HG02938 (cell line): Measurements from ENCODE around the gene AGPAT1.
"Not testable (repeated sequence)": the region's sequence is repeated elsewhere in the genome, so short reads cannot be mapped to it uniquely, and the experiment has no call there.

Source experiments
- ATAC-seq: cut with Tn5 transposase; IDR thresholded peaks from one replicate; pipeline ENCODE4 v1.9.1; 2021; ENCODE audit warnings: mild to moderate bottlenecking, moderate library complexity; ENCODE audit not compliant: unreplicated experiment

The AGPAT1 gene, protein sequence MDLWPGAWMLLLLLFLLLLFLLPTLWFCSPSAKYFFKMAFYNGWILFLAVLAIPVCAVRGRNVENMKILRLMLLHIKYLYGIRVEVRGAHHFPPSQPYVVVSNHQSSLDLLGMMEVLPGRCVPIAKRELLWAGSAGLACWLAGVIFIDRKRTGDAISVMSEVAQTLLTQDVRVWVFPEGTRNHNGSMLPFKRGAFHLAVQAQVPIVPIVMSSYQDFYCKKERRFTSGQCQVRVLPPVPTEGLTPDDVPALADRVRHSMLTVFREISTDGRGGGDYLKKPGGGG

DNA sequence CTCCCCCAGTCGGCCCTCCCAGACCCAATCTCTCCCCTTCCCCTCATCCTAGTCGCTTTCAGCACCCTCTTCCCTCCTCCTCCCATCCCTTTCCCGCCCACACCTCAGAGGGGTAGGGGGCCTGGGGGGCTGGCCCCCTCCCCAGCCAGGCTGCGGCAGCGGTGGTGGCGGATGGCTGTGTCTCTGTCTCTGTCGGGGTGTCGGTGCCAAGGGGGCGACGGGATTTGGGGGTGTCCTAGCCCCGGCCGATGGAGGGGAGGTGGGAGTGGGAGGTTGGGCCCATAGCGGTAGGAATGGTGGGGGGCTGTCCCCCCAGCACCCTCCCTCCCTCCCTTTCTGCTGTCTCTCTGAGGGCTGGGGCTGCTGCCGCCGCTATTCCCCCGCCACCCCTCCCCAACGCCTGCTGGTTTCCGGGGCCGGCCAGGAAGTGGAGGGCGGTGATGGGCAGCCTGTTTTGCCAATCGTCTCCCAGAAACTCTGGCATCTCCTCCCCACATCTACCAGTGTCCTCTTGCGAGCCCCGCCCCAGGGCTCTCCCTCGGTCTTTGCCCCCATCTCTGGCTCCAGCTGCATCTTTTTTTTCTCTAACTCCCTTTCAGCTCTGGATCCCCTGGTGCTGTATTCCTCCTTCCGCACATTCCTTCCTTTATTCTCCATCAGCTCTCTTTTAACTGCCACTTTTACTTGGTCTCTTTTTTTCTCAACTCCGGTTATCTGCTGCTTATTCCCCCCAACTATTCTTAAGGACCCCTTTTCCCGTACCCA lies at the start of gene AGPAT1:
TSS of gene AGPAT1 (minus strand) at position 374 of the 765 bp plus-strand sequence. CDS start 4,588 bp downstream, outside the sequence.
- no peak for ATAC-seq

DNA sequence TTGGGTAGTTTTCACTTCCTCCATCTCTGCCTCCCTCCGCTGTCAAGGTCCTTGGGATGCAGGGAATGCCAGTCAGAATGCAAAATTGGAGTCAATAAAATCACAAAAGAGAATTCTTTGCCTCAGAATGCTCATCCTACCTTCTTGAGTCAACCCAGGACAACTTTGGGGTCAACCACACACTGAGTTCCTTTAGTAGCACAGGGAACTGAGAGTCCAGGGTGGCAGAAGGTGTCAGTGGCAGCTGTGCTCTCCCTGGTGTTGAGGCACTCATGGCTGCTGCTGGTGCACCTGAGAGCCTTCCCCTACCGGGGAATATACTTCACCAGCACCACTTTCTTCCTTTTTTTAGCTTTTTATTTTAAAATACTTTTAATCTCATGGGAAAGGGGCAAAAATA lies 48.8 kb upstream of the AGPAT1 start:
- no peak for ATAC-seq

DNA sequence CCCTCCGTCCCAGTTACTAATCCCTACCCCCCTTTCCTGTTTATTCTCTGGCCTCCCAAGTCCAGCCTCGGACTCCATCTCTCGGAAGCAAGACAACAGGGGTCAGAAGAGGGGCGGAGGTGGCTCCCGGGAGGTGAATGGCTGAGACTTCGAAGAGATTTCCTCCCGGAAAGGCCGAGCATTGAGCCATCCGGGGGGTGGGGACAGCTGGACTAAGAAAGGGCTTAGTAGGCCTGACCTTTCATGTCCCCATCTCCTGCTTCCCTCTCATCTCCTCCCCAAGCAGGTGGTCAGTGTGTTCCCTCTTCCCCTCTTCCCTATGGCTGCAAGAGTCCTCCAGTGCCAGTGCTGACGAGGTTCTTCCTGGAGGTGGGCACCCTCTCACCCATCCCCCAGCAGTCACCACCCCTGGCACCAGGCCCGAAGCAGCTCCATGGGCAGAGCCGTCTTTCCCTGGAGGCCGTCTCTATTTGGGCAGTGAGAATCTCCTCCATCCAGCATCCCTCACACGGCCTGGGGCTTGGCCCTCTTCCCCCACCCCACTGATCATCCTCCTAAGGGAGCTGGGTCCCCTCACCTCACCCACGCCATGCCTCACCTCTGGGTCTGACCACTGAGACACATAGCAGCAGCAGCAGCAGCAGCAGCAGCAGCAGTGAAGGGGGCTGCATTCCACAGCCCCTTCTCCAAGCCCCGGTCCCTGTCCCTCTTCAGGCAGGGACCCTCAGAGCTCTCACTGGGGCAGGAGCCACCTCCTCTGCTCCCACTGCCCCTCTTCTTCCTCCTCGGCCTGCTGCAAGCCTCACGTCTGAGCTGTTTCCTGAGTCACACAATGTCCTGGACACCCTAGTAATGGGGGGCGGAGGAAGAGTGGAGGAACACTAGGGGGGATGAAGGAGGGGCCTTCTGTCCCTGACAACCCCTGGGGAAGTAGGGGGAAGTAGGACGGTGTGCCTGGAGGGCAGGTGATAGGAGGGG lies 47.7 kb upstream of the AGPAT1 start, which contains the start of gene NOTCH4:
TSS of gene NOTCH4 (minus strand) at position 810 of the 978 bp plus-strand sequence. CDS start at position 671, 139 bp downstream.
- ATAC-seq: no peak

DNA sequence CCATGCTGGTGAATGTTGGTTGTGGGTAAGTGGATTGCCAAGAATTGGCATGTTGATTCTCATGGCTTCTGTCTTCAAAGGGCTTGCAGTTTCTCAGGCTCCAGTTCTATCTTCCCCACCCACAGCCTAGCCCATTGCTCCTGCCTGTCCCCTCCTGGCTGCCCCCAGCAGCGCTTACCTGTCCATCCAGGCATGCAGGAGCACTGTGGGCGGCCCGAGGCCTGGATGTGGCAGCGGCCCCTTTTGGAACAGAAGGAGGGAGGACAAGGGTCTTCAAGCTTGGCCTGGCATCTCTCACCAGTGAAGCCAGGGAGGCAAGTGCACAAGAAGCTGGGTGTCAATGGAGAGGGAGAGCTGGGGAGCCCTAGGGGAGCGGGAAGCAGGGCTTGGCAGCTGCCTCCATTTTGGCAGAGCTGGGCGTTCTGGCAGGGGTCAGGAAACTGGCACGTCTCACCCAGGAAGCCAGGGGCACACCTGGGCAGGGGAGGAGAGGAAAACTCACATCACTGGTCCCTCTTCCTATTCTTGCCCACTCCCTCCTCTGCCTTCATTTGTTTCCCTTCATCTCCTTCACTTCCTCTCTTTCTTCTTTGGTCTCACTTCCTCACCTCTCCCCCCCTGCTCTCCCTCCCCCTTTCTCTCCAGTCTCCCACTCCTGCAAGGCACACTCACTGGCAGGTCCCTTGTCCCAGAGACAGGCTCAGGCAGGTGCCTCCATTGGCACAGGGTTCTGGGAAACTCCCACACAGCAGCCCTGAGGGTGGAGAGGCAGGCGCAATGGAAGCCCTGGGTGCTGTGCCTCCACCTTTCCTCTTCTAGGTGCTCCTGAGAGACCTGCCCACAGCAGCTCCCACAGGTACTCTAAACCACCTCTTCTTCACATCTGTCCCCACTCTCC lies 46.7 kb upstream of the AGPAT1 start:
- no peak for ATAC-seq

DNA sequence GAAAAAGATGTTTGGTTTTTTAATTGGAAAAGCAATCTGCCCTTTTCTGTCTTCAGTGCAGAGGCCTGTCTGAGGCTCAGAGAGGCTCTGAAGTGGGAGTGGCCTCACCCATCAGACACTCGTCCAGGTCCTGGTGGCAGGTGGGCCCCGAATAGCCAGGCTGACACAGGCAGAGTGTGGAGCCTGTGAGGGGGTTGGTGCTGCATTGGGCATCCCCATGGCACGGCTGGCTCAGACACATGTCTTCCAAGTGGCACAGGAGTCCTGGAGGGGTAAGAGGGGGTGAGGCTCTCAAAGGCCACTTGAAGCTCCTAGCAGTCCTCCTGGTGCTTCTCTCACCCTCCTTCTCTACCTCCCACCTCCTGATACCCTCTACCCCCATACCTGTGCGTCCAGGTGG lies 44.1 kb upstream of the AGPAT1 start:
- ATAC-seq: no peak

DNA sequence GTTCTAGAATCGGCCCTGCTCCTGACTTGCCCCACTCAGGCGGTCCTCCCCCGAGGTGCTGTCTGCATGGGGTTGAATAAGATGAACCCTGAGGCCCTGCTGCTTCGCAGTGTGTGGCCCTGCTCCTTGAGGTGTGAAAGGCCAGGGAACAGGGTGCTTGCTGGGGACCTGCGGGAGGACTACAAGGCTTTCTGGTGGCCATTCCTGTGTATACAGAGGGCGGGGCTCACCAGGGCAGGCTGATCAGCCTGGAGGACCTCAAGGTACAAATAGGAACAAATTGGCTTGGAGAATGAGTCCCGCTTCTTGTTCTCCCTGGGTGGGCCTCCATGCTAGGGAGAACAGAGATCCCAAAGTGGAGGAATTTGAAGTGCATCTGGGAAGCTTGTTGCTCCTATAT lies 42.3 kb upstream of the AGPAT1 start:
- no peak for ATAC-seq

DNA sequence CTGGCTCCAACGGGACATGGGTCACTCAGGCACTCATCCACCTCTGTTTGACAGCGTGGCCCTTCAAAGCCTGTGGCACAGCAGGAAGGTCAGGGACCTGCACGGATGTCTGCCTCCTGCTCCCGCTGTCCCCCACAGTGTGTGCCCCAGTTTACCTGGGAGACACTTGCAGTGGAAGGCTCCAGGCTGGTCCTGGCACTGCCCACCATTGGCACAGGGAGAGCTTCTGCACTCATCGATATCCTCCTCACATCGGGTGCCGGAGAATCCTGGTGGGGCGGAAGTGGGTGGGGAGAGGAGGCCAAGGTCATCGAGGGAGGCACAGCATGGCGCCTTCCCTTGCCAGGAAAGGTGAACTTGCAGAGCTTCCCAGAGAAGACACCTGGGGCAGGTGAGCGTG lies 41.1 kb upstream of the AGPAT1 start:
- no peak for ATAC-seq

DNA sequence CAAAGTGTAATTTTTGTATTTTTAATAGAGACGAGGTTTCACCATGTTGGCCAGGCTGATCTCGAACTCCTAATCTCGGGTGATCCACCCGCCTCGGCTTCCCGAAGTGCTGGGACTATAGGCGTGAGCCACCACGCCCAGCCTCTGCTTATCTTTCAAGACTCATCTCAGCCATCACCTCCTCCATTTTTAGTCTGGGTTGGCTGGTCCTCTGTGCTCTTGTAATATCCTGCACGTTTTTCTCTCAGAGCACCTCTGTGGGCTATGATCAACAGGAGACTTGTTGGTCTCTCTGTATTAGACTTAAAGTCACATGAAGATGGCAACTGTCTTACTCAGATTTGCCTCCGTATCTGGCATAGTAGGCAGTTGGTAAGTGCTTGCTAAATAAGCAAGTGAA lies 40.4 kb upstream of the AGPAT1 start:
- no peak for ATAC-seq

DNA sequence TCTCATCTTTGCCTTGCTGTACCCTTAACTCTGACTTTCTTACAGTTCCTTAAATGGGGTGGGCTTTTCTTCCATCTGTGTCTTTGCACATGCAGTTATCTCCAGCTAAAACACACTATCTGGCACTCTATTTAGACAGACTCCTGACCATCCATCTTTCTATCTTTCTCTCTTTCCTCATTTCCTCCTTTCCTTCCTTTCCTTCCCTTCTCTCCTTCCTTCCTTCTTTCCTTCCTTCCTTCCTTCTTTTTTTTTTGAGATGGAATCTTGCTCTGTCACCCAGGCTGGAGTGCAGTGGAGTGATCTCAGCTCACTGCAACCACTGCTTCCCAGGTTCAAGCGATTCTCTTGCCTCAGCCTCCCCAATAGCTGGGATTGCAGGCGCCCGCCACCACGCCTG lies 39.7 kb upstream of the AGPAT1 start:
- no peak for ATAC-seq

DNA sequence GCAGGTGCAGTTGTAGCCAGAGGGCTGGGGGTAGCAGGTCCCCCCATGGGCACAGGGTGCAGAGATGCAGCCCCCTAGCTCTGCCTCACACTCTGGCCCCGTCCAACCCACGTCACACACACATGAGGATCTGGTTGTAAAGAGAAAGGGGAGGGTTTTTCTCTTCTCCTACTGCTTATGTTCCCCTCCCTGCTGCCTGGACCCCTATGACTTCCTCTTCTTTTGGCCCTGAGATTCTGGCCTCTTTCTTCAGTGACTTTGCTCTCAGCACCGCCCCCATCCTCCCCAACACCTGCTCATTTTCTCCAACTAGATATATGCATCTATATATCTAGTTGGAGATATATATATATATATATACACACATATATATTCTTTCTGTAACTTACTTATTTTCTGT lies 38.2 kb upstream of the AGPAT1 start:
- no peak for ATAC-seq

DNA sequence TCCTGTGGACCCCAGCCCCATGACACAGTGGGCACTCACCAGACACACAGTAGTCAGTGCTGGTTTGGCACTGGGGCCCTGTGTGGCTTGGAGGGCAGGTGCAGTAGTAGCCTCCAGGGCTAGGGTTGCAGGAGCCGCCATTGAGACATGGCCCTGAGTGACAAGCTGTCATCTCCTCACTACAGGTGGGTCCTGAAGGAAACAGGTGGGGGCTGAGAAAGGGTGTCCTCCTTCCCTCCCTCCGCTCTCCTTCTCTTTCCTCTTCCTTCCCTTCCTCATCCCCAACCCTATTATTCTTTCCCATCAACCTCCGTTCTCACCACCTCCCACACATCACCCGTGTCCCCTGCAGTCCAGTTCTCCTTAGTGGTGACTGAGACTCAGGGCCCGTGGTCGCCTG lies 37.8 kb upstream of the AGPAT1 start:
- ATAC-seq: no peak

DNA sequence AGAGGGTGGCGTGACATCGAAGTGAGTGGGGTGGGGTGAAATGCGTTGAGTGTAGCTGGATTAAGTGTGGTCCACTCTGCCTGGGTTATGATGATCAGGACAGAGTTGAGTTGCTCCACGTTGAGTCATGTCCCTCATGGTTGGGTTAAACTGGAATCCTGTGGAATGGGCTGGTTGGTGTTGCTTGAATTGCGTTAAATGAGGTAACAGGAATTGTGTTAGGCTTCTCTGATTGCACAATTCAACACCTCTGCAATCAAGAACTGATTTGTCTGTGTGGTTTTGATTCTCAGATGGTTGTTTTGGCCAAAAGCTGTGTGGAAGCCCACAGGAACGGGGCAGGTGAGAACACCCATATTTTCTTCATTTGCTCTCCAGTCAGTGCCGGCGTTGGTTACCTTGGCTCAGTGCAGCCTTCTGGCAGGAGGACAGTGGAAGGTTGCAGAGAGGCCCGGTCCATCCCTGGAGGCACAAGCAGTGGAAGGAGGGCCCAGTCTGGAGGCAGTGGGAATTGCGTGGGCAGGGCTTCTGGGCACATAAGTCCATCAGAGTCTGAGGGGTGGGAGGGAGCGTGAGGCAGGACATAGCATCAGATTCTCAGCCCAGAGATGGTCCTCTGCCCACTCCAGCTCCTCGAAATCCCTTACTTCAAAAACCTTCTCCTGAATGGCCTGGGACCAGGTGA lies 36.3 kb upstream of the AGPAT1 start:
- ATAC-seq: no peak

DNA sequence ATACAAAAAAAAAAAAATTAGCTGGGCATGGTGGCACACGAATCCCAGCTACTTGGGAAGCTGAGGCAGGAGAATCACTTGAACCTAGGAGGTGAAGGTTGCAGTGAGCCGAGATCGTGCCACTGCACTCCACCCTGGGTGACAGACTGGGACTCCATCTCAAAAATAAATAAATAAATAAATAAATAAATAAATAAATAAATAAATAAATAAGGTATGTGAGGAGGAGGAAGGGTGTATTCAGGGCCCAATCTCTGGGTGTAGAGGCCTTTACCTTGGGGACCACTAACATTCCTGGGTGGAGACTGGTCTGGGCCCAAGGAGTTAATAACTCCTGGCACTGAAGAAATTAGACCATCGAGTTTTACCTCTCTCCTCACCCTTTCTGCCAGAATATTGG lies 35.5 kb upstream of the AGPAT1 start:
- ATAC-seq: not testable (repeated sequence)

DNA sequence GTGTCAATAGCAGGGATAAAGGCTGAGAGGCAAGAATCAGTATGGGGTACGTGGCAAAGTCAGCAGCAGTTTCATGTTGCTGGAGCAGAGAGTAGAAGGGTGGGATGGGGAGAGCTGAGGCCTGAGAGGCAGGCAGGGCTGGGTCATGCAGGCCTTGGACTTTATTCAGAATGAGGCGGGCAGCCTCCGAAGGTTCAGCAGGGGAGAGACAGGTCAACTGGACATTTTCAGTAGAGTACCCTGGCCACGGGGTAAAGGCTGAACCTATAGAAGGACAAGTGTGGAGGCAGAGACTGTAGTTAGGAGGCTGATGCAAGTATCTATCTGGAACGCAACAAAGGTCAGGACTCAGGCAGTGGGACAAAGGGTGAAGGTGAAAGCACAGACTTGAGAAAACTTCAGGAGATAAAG lies 34.3 kb upstream of the AGPAT1 start:
- no peak for ATAC-seq

DNA sequence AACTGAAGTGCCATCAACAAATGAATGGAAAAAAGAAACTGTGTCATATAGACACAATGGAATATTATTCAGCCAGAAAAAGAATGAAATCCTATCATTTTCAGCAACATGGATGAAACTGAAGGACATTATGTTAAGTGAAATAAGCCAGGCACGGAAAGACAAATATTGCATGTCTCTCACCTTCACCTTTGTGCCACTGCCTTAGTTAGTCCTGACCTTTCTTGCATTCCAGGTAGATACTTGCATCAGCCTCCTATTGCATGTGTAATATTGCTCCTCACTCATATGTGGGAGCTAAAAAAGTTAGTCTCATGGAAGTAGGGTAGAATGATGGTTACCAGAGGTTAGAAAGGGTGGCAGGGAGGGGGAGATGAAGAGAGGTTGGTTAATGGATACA lies 33.1 kb upstream of the AGPAT1 start:
- ATAC-seq: no peak

DNA sequence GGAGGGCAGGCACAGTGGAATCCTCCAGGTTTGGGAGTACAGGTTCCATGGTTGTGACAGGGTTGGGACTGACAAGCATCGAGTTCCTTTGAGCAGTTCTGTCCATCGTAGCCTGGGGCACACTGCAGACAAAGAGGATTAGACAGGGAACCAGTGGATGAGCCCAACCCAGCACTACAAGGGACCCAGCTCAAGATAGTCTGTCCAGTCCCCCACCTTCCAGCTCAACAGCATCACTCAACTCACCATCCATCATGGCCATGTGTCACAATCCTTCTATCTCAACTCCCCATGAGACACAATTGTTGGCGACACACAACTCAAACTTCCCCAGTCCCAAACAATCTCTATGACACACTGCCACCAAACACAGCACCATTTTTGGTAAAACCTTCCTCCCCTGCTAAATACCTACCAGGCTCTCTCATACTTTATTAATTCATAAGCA lies 28.4 kb upstream of the AGPAT1 start:
- no peak for ATAC-seq

DNA sequence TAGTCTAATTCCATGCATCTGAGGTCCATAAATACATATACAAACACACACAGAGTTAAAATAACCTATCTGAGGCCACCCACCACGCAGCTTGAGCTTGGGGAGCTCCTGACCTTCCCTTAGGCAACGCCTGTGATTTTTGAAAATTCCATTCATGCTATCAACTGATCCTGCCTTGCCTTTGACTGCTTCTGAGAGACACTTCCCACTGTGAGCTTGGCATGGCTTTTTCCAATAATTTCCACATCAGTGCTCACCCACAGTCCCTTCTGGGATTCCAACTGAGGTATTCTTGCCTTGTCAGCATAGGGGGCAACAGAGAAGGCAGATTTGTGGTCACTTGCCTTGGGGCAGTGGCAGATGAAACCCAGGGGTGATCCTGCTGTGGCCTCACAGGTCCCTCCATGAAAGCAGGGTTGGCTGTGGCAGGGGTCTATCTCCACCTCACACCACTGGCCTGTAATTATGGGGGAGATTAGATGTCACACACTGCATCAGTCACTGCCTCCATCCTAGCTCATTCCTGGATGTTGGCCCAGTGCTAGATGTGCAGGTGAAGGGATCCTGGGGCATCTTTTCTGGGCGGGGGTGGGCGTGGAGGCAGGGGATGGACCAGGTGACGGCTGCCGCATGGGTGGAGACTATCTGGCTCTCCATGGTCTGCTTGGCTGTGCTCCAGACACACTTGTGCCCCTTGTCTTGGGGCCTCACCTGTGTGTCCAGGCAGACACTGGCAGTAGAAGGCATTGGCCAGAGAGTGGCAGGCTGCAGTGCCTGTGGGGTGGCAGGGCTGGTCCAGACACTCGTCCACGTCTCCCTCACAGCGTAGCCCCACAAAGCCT lies 27.8 kb upstream of the AGPAT1 start:
- ATAC-seq: no peak

DNA sequence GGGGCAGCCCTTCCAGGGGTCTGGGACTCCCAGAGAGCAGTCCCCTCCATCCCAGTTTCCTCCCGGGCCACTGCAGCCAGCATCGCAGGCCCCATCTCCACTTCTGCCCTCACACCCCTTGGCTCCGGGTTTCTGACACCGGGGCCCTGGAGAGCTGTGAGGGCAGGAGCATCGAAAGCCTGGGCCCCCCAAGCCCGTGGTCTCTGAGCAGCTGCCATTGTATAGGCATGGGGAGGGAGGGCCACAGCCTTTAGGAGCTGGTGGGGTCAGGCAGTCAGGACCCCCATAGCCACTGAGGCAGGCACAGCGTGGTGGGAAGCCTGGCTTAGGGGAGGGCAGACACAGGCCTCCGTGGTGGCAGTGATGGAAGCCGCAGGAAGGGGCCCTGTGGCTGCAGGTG lies 26.3 kb upstream of the AGPAT1 start:
- ATAC-seq: no peak
